Heart right ventricle (tissue), 16 donors: ENCODE results near the gene FNBP1. TPM values are rescaled to one million over a fixed set of nuclear protein-coding genes. Genes with fewer than 3 reads are reported as not detected.
A peak's percentile ranks its signal among the peaks of the same experiment; 100 is the strongest.

Experiments
- ATAC-seq, 8 donors: fragments of 200-7000 bp; cut with Tn5 transposase; one replicate each; pipeline ENCODE4 v1.9.1; 2020; ENCODE audit warnings: mild to moderate bottlenecking in 8 of 8, moderate library complexity in 8 of 8, moderate number of reproducible peaks in 1 of 8
- DNase-seq, 2 donors: peaks; one replicate each; pipeline ENCODE4 v3.0.0-alpha.2; 2020
- H3K27ac ChIP-seq, 10 donors: fragments of 200-600 bp; sonication (generic) in 2 of 10; one replicate each; pipeline versions ENCODE4 v1.5.0 to v1.8.0; 2020 to 2022; ENCODE audit warnings: mild to moderate bottlenecking in 3 of 10
- H3K27me3 ChIP-seq, 7 donors: fragments of 200-600 bp; one replicate each; pipeline ENCODE4 v1.8.0; 2021 to 2022; ENCODE audit warnings: mild to moderate bottlenecking in 2 of 7
- H3K36me3 ChIP-seq, 9 donors: fragments of 200-600 bp; sonication (generic) in 1 of 9; one replicate each; pipeline versions ENCODE4 v1.5.0 to v1.8.0; 2020 to 2022; ENCODE audit warnings: mild to moderate bottlenecking in 2 of 9
- H3K4me1 ChIP-seq, 9 donors: fragments of 200-600 bp; sonication (generic) in 1 of 9; one replicate each; pipeline versions ENCODE4 v1.5.0 to v1.8.0; 2020 to 2022; ENCODE audit warnings: mild to moderate bottlenecking in 4 of 9
- H3K4me3 ChIP-seq, 10 donors: fragments of 200-600 bp; sonication (generic) in 2 of 10; one replicate each; pipeline versions ENCODE4 v1.5.0 to v1.8.0; 2020 to 2022; ENCODE audit warnings: mild to moderate bottlenecking in 7 of 10, moderate library complexity in 2 of 10
- H3K9me3 ChIP-seq, 11 donors: fragments of 200-600 bp in 10 of 11; sonication (generic) in 2 of 11; one replicate each; pipeline versions ENCODE4 v1.5.0 to v1.8.0; 2013 to 2022; ENCODE audit warnings: mild to moderate bottlenecking in 2 of 11, control low read depth in 1 of 11, moderate library complexity in 1 of 11
- WGBS, 2 donors: extraction: QIAGEN DNeasy Blood & Tissue Kit; methylation state at CpG; one replicate each; pipeline ENCODE4 v1.1.7; 2013; ENCODE audit warnings: inconsistent platforms in 1 of 2; 5-methylcytosine and 5-hydroxymethylcytosine counted together
- intact Hi-C, 10 donors: fragments of 100-400 bp; cut with DNase I; formaldehyde crosslinking; loops; one replicate each; pipeline versions ENCODE4 v1.11.1 to v1.14.2; 2022
- polyA plus RNA-seq, 2 donors: library from polyadenylated mRNA; stranded (reverse); fragments of 200-250 nt; gene quantifications; one replicate each; pipeline ENCODE4 v1.2.3, GENCODE V29; 2013
- total RNA-seq, 10 donors: library from RNA; stranded (reverse); fragmentation: NEBNext Ultra II Directional in 3 of 10; extraction: Animal tissue kit (Norgen Biotek cat#: 25700) in 3 of 10; gene quantifications; one replicate each; pipeline versions ENCODE4 v1.2.1 to v1.2.4, GENCODE V29; 2021 to 2023
- TF ChIP-seq, protein P1 (sequence below), 9 donors: fragments of 200-600 bp; sonication (generic) in 2 of 9; IDR thresholded peaks; one replicate each; pipeline versions ENCODE4 v1.5.0 to v1.8.0; 2021 to 2022; ENCODE audit warnings: antibody characterized with exemption in 9 of 9, mild to moderate bottlenecking in 5 of 9, moderate library complexity in 1 of 9
- donor health status: Arrhythmogenic right ventricular cardiomyopathy.
- donor health status: ischemic (EF 13 %, LVEDD 7.1; RV severe dilation, severe dysfunction).
- donor health status: healthy with polysubstance abuse.
- donor health status: DM: no; HTN: yes; CAD: no.
- donor health status: DM: no; HTN: no; CAD: no.
- donor health status: ischemic (EF 25% LVEDD 6.9; RV normal size, moderate dysfunction).
- donor health status: ischemic (EF 25% LVEDD 5.7; RV mildly dilated, moderate dysfunction).
- donor health status: healthy.
- donor health status: DM: yes; HTN: yes; CAD: no.
- donor health status: Ischemic cardiomyopathy.
- donor health status: ischemic (EF 35%, LVEDD 5.7; RV mildly dilated, moderate dysfunction).
- donor health status: nonischemic (EF 11% LVEDD 7.7; RV severe dilation, severe dysfunction).
- donor health status: DM: yes; HTN: yes; CAD: no.
- donor health status: PGD.
- donor health status: ischemic (EF 29% LVEDD 5.4; RV normal size, mild dysfunction).
- donor health status: nonischemic (EF 23%, LVEDD 6.1; RV moderate dilation, normal function).

Gene FNBP1
- total and polyA plus RNA-seq, 12 donors, result 7.4 to 38.4 (median 22.2) TPM

DNA sequence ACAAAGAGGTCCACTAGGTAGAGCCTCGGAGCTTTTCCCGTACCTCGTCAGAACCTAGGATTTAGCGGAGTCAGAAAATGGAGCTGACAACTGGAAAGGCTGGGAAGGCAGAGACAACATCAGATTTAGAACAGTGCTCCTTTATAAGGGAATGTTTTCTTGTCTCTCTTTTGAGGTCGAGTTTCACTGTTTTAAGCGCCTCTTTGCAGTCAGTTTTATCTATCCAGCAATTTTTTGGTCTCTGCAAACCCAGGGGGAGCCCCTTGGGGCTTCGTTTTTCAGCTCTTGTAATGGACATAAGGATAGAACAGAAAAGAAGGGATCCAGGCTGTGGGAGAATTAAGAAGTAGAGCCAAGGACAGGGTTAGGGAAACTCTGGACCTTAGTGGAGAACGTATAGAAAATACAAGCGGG, 80.5 kb downstream of the FNBP1 start:
- DNase-seq (no peak), ATAC-seq (peak in 7 of 8 donors; percentile 12 to 37 (median 24))
- Histone ChIP-seq H3K27ac (peak overlapping the region; percentile 76 to 97 (median 91)), H3K4me1 (peaks cover 3 to 63% (median 37%) of the 10 kb centered on the region in 9 donors), H3K36me3 (peaks cover 0 to 33% (median 4%) of the 10 kb centered on the region in 9 donors), H3K27me3 (no peaks in the 10 kb centered on the region), H3K4me3 (peak overlapping the region in 9 of 10 donors; percentile 32 to 61 (median 56)), H3K9me3 (no peaks in the 10 kb centered on the region)
- WGBS, 2 donors, result 46 to 47% methylated on average over 9 of the region's 9 CpGs
- intact Hi-C loops, result loop anchor here in 5 of 10 donors (5.0 to 10.0 kb wide), 3 partner anchors 75 to 82 kb away; partner anchors contain the start of gene FNBP1 (in 3 of the 5)
- TF ChIP-seq, protein P1, sequence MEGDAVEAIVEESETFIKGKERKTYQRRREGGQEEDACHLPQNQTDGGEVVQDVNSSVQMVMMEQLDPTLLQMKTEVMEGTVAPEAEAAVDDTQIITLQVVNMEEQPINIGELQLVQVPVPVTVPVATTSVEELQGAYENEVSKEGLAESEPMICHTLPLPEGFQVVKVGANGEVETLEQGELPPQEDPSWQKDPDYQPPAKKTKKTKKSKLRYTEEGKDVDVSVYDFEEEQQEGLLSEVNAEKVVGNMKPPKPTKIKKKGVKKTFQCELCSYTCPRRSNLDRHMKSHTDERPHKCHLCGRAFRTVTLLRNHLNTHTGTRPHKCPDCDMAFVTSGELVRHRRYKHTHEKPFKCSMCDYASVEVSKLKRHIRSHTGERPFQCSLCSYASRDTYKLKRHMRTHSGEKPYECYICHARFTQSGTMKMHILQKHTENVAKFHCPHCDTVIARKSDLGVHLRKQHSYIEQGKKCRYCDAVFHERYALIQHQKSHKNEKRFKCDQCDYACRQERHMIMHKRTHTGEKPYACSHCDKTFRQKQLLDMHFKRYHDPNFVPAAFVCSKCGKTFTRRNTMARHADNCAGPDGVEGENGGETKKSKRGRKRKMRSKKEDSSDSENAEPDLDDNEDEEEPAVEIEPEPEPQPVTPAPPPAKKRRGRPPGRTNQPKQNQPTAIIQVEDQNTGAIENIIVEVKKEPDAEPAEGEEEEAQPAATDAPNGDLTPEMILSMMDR (IDR thresholded peaks at IDR 0.05), result no peak

DNA sequence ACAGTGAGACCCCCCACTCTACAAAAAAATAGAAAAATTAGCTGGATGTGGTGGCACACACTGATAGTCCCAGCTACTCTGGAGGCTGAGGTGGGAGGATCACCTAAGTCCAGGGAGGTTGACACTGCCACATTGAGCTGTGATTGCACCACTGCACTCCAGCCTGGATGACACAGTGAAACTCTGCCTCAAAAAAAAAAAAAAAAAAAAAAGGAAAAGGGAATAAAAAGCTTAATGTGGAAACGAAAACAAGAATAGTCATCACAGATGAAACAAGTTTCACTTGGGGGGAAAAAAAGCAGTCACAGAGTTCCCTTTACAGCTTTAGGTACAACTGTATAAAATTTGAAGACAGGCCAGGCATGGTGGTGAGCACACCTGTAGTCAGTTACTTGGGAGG, 84.2 kb downstream of the FNBP1 start:
- Histone ChIP-seq H3K27me3 (no peaks in the 10 kb centered on the region), H3K27ac (peak overlapping the region in 1 of 10 donors; percentile 45), H3K4me1 (peaks cover under 1 to 76% (median 15%) of the 10 kb centered on the region in 9 donors), H3K36me3 (peaks cover 0 to 41% (median 10%) of the 10 kb centered on the region in 9 donors), H3K4me3 (no peak overlapping the region), H3K9me3 (no peaks in the 10 kb centered on the region)
- DNase-seq, result no peak
- no peak for ATAC-seq
- intact Hi-C loops, result no loop called here
- TF ChIP-seq, protein P1 (IDR thresholded peaks at IDR 0.05), result no peak
- 81 to 89% methylated on average over 1 of the region's 1 CpG for WGBS, 2 donors

DNA sequence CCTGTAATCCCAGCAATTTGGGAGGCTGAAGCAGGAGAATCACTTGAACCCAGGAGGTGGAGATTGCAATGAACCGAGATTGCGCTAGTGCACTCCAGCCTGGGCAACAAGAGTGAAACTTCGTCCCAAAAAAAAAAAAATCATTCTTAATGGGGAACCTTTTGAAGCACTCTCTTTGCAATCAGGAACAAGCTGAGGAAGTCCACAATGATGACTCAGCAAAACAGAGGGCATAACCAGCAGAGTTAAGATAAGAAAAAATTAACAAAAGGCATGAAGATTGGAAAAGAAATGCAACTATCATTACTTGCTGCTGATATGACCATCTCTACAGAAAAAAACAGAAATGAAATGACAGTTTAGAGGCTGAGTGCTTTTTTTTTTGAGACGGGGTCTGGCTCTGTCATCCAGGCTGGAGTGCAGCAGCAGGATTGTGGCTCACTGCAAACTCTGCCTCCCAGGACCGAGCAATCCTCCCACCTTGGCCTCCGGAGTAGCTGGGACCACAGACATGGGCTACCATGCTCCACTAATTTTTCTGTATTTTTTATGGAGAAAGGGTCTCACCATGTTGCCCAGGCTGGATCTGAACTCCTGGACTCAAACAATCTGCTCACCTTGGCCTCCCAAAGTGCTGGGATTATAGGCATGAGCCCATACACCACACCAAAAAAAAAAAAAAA, 88.0 kb downstream of the FNBP1 start:
- H3K4me3 ChIP-seq, result no peak overlapping the region
- H3K9me3 ChIP-seq, result no peaks in the 10 kb centered on the region
- H3K4me1 ChIP-seq, result peaks cover 0 to 49% (median 0%) of the 10 kb centered on the region in 9 donors
- DNase-seq (no peak), ATAC-seq (peak in 4 of 8 donors; percentile 41 to 71 (median 45))
- 70 to 78% methylated on average over 6 of the region's 6 CpGs for WGBS, 2 donors
- intact Hi-C loops, result no loop called here
- peaks cover 0 to 67% (median 15%) of the 10 kb centered on the region in 9 donors for H3K36me3 ChIP-seq
- TF ChIP-seq, protein P1 (IDR thresholded peaks at IDR 0.05), result no peak
- peak overlapping the region in 2 of 10 donors; percentile 7 to 80 for H3K27ac ChIP-seq
- H3K27me3 ChIP-seq, result no peaks in the 10 kb centered on the region

DNA sequence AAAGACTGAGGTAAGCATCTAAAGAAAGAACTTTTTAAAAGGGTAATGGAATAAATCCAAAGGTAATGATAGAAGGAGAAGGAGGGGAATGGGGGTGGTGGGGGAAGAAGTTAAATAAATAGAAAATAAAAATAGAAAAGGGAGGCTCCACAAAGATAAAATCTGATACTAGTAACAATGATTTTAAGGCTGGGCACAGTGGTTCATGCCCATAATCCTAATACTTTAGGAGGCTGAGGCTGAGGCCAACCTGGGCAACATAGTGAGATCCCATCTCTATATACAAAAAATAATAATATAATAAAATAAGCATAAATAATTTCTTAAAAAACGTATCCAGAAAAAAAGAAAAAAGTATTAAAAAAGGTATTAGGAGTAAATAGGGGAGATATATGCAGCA, 89.3 kb downstream of the FNBP1 start:
- no peak for ATAC-seq
- Histone ChIP-seq H3K36me3 (peaks cover 0 to 78% (median 15%) of the 10 kb centered on the region in 9 donors), H3K27ac (no peak overlapping the region), H3K27me3 (no peaks in the 10 kb centered on the region), H3K4me3 (no peak overlapping the region), H3K9me3 (no peaks in the 10 kb centered on the region), H3K4me1 (peaks cover 0 to 48% (median 0%) of the 10 kb centered on the region in 9 donors)
- no peak for DNase-seq
- intact Hi-C loops, result no loop called here
- TF ChIP-seq, protein P1 (IDR thresholded peaks at IDR 0.05), result no peak
- WGBS, 2 donors, result 88 to 93% methylated on average over 1 of the region's 1 CpG
